Measurements from ENCODE around the gene KCNT2. TPM values are rescaled to one million over a fixed set of nuclear protein-coding genes. Genes with fewer than 3 reads are reported as not detected.

Gene KCNT2
- total RNA-seq, 6 experiments from 2014 or later = 0.23 to 1.4 (median 0.32) TPM

DNA sequence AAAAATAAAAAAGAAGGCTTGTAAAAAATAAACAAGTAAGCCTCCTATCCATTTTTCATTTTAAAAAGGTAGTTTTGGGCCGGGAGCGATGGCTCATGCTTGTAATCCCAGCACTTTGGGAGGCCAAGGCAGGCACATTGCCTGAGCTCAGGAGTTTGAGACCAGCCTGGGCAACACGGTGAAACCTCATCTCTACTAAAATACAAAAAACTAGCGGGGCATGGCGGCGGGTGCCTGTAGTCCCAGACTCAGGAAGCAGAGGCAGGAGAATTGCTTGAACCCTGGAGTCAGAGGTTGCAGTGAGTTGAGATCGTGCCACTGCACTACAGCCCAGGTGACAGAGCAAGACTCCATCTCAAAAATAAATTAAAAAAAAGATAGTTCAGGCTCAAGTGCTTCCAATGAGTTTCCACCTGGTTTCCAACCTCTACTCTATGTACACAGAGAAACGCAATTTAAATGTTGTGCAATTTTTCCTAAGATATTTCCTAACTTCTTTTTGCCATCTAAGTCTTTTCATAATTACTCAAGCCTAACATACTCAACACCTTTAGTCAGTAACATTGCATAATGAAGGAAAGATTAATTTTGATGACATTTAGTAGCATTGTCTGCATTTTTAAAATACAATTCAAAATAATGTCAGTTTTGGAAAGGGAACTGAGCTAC, 106.3 kb downstream of the KCNT2 start:
- Mint-ChIP-seq H3K27me3 (ENCODE audit: insufficient read depth) (no peaks in the 10 kb centered on the region), H3K4me1 (ENCODE audit: low read depth) (no peaks in the 10 kb centered on the region), H3K27ac (no peak overlapping the region), H3K36me3 (ENCODE audit: low read depth) (no peaks in the 10 kb centered on the region), H3K9me3 (no peaks in the 10 kb centered on the region), H3K4me3 (no peak overlapping the region)
- no peak for DNase-seq
- TF ChIP-seq, protein P1, sequence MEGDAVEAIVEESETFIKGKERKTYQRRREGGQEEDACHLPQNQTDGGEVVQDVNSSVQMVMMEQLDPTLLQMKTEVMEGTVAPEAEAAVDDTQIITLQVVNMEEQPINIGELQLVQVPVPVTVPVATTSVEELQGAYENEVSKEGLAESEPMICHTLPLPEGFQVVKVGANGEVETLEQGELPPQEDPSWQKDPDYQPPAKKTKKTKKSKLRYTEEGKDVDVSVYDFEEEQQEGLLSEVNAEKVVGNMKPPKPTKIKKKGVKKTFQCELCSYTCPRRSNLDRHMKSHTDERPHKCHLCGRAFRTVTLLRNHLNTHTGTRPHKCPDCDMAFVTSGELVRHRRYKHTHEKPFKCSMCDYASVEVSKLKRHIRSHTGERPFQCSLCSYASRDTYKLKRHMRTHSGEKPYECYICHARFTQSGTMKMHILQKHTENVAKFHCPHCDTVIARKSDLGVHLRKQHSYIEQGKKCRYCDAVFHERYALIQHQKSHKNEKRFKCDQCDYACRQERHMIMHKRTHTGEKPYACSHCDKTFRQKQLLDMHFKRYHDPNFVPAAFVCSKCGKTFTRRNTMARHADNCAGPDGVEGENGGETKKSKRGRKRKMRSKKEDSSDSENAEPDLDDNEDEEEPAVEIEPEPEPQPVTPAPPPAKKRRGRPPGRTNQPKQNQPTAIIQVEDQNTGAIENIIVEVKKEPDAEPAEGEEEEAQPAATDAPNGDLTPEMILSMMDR (IDR thresholded peaks at IDR 0.05) = no peak

DNA sequence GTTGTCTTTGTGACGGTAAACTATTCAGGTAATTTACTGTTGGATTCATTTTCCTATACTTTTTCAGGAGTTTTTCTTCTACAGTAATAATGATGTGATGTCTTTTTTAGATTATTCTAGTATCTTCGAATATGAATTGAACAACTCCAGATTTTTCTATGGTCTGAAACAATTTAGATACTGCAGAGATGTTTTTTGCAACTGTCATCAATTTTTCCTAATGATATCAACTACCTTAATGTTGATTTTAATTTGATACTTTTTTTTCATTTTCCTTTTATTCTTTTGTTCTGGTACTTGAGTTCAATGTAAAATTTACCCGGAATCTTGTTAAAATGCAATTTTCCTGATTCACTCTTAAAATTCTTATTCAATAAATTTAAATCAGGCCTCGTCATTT, 110.4 kb downstream of the KCNT2 start:
- Mint-ChIP-seq H3K36me3 (ENCODE audit: low read depth) (no peaks in the 10 kb centered on the region), H3K27me3 (ENCODE audit: insufficient read depth) (no peaks in the 10 kb centered on the region; the same call in 1 of the 2 replicates), H3K4me1 (ENCODE audit: low read depth) (no peaks in the 10 kb centered on the region), H3K4me3 (no peak overlapping the region), H3K27ac (no peak overlapping the region), H3K9me3 (no peaks in the 10 kb centered on the region)
- no peak for DNase-seq
- TF ChIP-seq, protein P1 (IDR thresholded peaks at IDR 0.05) = no peak

DNA sequence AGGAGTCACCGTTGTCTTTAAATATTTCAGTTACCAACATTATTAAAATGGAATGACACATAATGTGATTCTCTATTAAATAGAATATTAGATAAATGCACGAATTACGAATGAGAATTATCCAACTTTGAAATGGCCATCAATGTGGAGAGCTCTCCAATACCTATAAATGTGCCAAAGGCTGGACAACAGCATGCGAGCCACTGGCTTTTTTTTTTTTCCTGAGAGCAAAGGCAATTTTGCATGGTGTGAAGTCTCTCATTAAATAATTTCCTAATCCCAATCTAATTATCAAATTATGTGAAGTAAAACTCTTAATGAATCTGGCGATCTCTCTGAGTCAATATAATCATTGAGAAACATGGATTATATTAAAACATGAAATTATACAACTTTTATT, 113.5 kb downstream of the KCNT2 start:
- no peak overlapping the region for H3K27ac Mint-ChIP-seq
- no peaks in the 10 kb centered on the region for H3K4me1 Mint-ChIP-seq (ENCODE audit: low read depth)
- no peak for DNase-seq
- TF ChIP-seq, protein P1 (IDR thresholded peaks at IDR 0.05) = no peak
- no peaks in the 10 kb centered on the region for H3K36me3 Mint-ChIP-seq (ENCODE audit: low read depth)
- no peak overlapping the region for H3K4me3 Mint-ChIP-seq
- no peaks in the 10 kb centered on the region for H3K9me3 Mint-ChIP-seq
- no peaks in the 10 kb centered on the region; the same call in 1 of the 2 replicates for H3K27me3 Mint-ChIP-seq (ENCODE audit: insufficient read depth)

DNA sequence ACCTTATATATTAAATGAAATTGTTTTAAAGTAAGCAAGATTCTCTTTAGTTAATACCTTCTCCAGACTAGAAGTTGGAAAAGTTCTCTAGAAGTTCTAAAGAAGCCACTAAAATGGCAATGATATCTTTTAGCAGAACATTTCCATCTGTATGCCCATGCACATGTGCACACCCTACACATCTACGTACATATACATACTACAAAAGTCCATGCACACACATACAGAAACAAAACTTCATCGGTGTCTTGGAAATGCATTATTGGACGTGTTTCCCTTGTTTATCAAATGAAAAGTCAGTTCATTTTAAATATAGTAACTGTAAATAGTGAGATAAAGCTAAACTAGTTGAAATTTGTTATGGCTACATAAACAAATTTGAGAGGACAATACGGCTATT, 114.4 kb downstream of the KCNT2 start:
- Mint-ChIP-seq H3K4me3 (no peak overlapping the region), H3K36me3 (ENCODE audit: low read depth) (no peaks in the 10 kb centered on the region), H3K4me1 (ENCODE audit: low read depth) (no peaks in the 10 kb centered on the region), H3K27ac (no peak overlapping the region), H3K27me3 (ENCODE audit: insufficient read depth) (no peaks in the 10 kb centered on the region; the same call in 1 of the 2 replicates), H3K9me3 (no peaks in the 10 kb centered on the region)
- TF ChIP-seq, protein P1 (IDR thresholded peaks at IDR 0.05) = no peak
- DNase-seq = no peak

DNA sequence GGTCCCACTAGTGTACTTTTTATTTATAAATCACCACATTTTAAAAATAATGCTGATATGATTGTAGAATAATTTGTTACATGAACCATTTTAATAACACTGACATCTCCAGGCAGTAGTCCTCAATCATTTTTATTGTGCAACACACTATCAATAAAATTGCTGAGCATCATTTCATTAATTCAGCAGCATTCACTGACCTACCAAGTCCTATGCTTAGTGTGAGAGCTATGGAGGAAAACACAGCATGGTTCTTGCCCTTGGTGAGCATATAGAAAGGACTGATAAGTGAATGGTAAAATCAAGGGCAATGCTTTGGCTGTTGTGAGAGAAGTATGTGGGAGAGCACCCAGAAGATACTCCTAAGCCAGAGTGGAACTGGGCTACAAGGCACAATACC, 119.7 kb downstream of the KCNT2 start:
- Mint-ChIP-seq H3K9me3 (no peaks in the 10 kb centered on the region), H3K27ac (no peak overlapping the region), H3K27me3 (ENCODE audit: insufficient read depth) (no peaks in the 10 kb centered on the region; the same call in 1 of the 2 replicates), H3K4me3 (no peak overlapping the region), H3K4me1 (ENCODE audit: low read depth) (no peaks in the 10 kb centered on the region), H3K36me3 (ENCODE audit: low read depth) (no peaks in the 10 kb centered on the region)
- DNase-seq = no peak
- TF ChIP-seq, protein P1 (IDR thresholded peaks at IDR 0.05) = no peak
